Measurements from ENCODE around the gene ZFHX3. TPM values are rescaled to one million over a fixed set of nuclear protein-coding genes. Genes with fewer than 3 reads are reported as not detected.
A peak's percentile ranks its signal among the peaks of the same experiment; 100 is the strongest.

The ZFHX3 gene
- total RNA-seq, 4 donors from 2014 or later, result 9.1 to 34.0 (median 12.0) TPM

GRCh38 chr16:73071131-73071940 lies 23.4 kb upstream of the ZFHX3 start:
- no peaks in the 10 kb centered on the region for H3K9me3 ChIP-seq
- peak overlapping the region; percentile 82 to 94 for H3K27ac ChIP-seq
- TF ChIP-seq POLR2A (IDR thresholded peaks at IDR 0.05) (no peak), CTCF (IDR thresholded peaks at IDR 0.05) (no peak)
- DNase-seq, result peak in 1 of 2 donors; percentile 53
- H3K4me3 ChIP-seq, result peak overlapping the region in 1 of 2 donors; percentile 33
- peaks cover 5 to 11% of the 10 kb centered on the region in 2 donors for H3K4me1 ChIP-seq
- intact Hi-C loops (cut with DNase I; ENCODE audit: low total_unique reads), result no loop called here
- no peaks in the 10 kb centered on the region for H3K27me3 ChIP-seq
- H3K36me3 ChIP-seq, result no peaks in the 10 kb centered on the region

DNA sequence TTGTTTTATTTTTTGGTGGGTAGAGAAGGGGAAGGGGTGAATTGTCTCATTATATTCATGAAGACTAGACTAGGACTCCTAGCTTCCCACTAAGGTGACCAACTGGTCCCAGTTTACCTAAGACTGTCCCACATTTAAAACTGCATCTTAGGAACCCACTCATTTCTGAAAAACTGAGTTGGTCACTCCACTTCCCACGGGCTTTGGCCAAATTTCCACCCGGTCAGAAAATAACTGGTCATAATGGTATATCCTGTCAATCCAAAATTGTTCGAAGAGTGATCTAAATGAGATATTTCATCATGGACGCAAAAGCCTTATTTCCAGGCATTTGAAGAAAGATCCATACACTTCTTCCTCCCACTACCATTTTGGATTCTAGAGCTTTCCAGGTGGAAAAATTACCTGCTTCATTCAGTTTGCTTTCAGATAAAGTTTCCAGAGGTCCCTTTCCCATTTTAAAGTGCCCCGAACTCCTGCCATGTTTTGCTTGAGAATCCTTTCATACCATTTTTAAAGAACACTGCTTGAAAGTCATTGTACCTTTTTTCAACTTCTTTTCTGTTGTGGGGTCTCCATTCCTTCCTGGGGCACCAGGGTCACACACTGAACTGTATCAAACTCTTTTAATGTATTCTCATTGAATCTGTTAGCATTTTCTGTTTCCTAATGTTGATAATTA lies 21.8 kb upstream of the ZFHX3 start:
- no peak for DNase-seq
- intact Hi-C loops (cut with DNase I; ENCODE audit: low total_unique reads), result loop anchor here (10.0 kb wide), 1 partner anchor 105 kb away; no protein-coding TSS in a partner anchor
- Histone ChIP-seq H3K4me1 (peaks cover 5 to 12% of the 10 kb centered on the region in 2 donors), H3K9me3 (no peaks in the 10 kb centered on the region), H3K27ac (peak overlapping the region; percentile 82 to 94), H3K36me3 (no peaks in the 10 kb centered on the region), H3K27me3 (no peaks in the 10 kb centered on the region), H3K4me3 (no peak overlapping the region)
- TF ChIP-seq CTCF (IDR thresholded peaks at IDR 0.05) (no peak), POLR2A (IDR thresholded peaks at IDR 0.05) (no peak)

DNA sequence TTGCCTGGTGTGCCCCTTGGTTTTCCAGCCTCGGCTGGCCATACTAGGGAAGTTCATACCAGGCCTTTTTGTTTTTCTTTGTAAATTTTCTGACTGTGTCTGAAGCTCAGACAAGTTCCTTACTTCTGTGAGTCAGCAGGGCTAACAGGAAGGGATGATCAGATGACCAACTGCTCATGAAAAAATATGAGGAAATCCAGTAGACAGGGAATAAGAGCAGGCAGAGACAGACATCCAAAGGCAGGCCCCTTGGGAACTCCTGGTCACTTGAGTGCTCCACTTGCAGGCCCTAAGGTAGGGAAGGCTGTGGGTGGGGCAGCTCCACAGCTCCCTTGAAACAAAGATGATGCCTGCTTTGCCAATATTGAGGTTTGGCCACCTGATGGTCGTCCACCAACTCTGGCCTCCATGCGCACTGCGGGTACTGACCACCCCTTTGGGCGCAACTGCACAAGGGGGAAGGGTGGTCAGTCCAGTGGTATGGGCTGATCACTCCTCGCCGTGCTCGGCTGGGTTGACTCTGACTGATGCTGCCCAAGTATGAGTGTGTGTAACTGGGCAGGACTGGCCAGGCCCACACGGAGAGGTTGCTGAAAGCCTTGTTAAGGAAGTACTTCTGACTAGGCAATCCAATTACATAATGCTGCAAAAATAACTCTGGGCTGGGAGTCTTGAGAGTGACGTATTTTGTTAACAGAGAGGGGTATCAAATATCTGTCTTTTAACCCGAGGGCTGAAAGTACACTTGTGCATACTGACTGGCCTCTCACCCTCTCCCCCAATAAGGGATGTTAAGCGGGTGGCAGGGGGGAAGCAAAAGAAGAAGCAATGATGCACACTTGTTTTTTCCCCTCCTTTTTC lies 20.8 kb upstream of the ZFHX3 start:
- H3K4me1 ChIP-seq, result peaks cover 5 to 12% of the 10 kb centered on the region in 2 donors
- intact Hi-C loops (cut with DNase I; ENCODE audit: low total_unique reads), result loop anchor here (10.0 kb wide), 1 partner anchor 106 kb away; no protein-coding TSS in a partner anchor
- peak overlapping the region; percentile 82 to 94 for H3K27ac ChIP-seq
- no peaks in the 10 kb centered on the region for H3K27me3 ChIP-seq
- DNase-seq, result peak; percentile 62 to 64
- no peaks in the 10 kb centered on the region for H3K36me3 ChIP-seq
- no peak overlapping the region for H3K4me3 ChIP-seq
- peak; percentile 18 to 21 for TF ChIP-seq POLR2A (IDR thresholded peaks at IDR 0.05)
- TF ChIP-seq CTCF (IDR thresholded peaks at IDR 0.05), result no peak
- H3K9me3 ChIP-seq, result no peaks in the 10 kb centered on the region

DNA sequence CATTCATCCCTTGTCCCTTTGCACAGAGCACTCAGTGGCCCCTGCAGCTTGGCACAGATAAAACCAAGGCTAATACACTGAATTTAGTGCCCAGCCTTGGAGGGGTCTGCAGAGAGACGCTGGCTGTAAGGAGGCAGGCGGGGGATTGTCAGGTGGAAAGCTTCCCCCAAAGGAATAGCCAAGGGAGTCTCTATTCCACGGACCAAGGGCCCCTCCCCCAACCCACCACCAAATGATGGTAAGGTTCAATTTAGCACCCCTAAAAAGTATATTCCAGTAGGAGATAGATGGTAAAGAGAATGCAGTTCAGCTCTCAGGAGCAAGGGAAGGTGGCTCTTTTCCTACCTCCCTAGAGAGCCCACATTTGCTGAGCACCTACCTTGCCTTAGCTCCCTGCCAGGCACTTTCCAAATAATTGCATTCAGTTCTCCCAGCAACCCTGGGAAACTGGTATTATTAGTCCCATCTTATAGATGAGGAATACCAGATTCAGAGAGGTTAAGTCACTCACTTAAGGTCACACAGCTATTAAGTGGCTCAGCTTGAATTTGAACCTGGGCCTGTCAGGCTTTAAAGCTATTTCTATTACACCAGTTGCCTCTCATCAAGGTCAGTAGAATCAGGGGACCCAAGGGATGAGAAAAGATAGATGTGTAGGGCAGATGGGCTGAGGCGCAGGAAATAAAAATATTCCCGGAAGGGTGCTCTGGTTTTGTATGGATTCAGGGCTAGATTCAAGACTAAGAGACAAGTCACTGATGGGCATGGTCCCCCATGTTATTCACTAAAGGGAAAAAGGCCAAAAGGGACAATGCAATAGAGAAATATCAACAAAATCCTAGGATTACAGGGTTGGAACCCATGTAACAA lies 20.0 kb upstream of the ZFHX3 start:
- Histone ChIP-seq H3K27me3 (no peaks in the 10 kb centered on the region), H3K4me1 (peaks cover 5 to 12% of the 10 kb centered on the region in 2 donors), H3K27ac (peak overlapping the region; percentile 82 to 94), H3K36me3 (no peaks in the 10 kb centered on the region), H3K9me3 (no peaks in the 10 kb centered on the region), H3K4me3 (no peak overlapping the region)
- TF ChIP-seq CTCF (IDR thresholded peaks at IDR 0.05), result no peak
- TF ChIP-seq POLR2A (IDR thresholded peaks at IDR 0.05), result no peak
- intact Hi-C loops (cut with DNase I; ENCODE audit: low total_unique reads), result loop anchor here (10.0 kb wide), 1 partner anchor 107 kb away; no protein-coding TSS in a partner anchor
- DNase-seq, result no peak

Data from uterus (tissue), 4 donors.